GM18867 (cell line): ENCODE results near the gene APBB1.
"Not testable (repeated sequence)": the region's sequence is repeated elsewhere in the genome, so short reads cannot be mapped to it uniquely, and the experiment has no call there.

ENCODE experiments used
- ATAC-seq: cut with Tn5 transposase; IDR thresholded peaks from one replicate; pipeline ENCODE4 v1.9.1; 2021; ENCODE audit warnings: mild to moderate bottlenecking, moderate library complexity; ENCODE audit not compliant: unreplicated experiment

The APBB1 gene

GRCh38 chr11:6393989-6394670 lies 24.8 kb downstream of the APBB1 start:
- no peak for ATAC-seq

GRCh38 chr11:6392251-6392650 lies 26.6 kb downstream of the APBB1 start:
- not testable (repeated sequence) for ATAC-seq

- no peak for ATAC-seq
Measured at GRCh38 chr11:6391537-6392134, 27.3 kb downstream of the APBB1 start.

GRCh38 chr11:6390718-6391469 lies 28.0 kb downstream of the APBB1 start:
- ATAC-seq: no peak

GRCh38 chr11:6389905-6390717 lies 28.8 kb downstream of the APBB1 start, which contains the start of gene SMPD1:
SMPD1 (plus strand) TSS chr11:6390474; CDS start chr11:6390599, 125 bp downstream.
- peak; percentile 96 for ATAC-seq

- ATAC-seq: no peak
Measured at GRCh38 chr11:6388748-6389147, 30.1 kb downstream of the APBB1 start.

GRCh38 chr11:6387811-6388599 lies 30.9 kb downstream of the APBB1 start:
- ATAC-seq: no peak

- ATAC-seq: no peak
Measured at GRCh38 chr11:6385046-6385777, 33.7 kb downstream of the APBB1 start.

- no peak for ATAC-seq
Measured at GRCh38 chr11:6378640-6378989, 40.3 kb downstream of the APBB1 start.

GRCh38 chr11:6377902-6378639 lies 40.8 kb downstream of the APBB1 start:
- no peak for ATAC-seq

GRCh38 chr11:6371825-6372224 lies 47.1 kb downstream of the APBB1 start:
- ATAC-seq: no peak

- no peak for ATAC-seq
Measured at GRCh38 chr11:6365659-6366058, 53.2 kb downstream of the APBB1 start.

GRCh38 chr11:6362873-6363678 lies 55.8 kb downstream of the APBB1 start:
- ATAC-seq: peak; percentile 98

- ATAC-seq: no peak
Measured at GRCh38 chr11:6362185-6362872, 56.6 kb downstream of the APBB1 start.

GRCh38 chr11:6360183-6360582 lies 58.7 kb downstream of the APBB1 start:
- ATAC-seq: no peak

- no peak for ATAC-seq
Measured at GRCh38 chr11:6357222-6357621, 61.7 kb downstream of the APBB1 start.

GRCh38 chr11:6356503-6357055 lies 62.3 kb downstream of the APBB1 start:
- no peak for ATAC-seq
